Body of pancreas (tissue), 4 donors: ENCODE data around the gene RBM7. TPM values are rescaled to one million over a fixed set of nuclear protein-coding genes. Genes with fewer than 3 reads are reported as not detected.

Experiments
- ATAC-seq: fragments of 150-250 bp; one replicate; pipeline ENCODE4 v1.9.1; 2016
- DNase-seq, 4 donors: peaks; one replicate each; pipeline ENCODE4 v3.0.0-alpha.2; 2019
- H3K27ac ChIP-seq, 4 donors: fragments of 200-600 bp; sonication (generic); 1 replicate in 3 of 4; 2 replicates in 1 of 4; pipeline versions ENCODE4 v1.5.1 to v1.6.1; 2016 to 2019; ENCODE audit warnings: mild to moderate bottlenecking in 1 of 4, mixed read lengths in 1 of 4, moderate library complexity in 1 of 4
- H3K27me3 ChIP-seq, 2 donors: fragments of 200-600 bp; sonication (generic); one replicate each; pipeline ENCODE4 v1.6.0; 2016; ENCODE audit warnings: mild to moderate bottlenecking in 1 of 2
- H3K36me3 ChIP-seq, 2 donors: fragments of 200-600 bp; sonication (generic); replicated peaks in 1 of 2; 2 replicates each; pipeline ENCODE4 v1.5.1; 2016; ENCODE audit warnings: low read depth in 2 of 2; ENCODE audit not compliant: insufficient read depth in 1 of 2
- H3K4me1 ChIP-seq: fragments of 200-600 bp; sonication (generic); one replicate; pipeline ENCODE4 v1.6.0; 2016
- H3K4me3 ChIP-seq, 2 donors: fragments of 200-600 bp; sonication (generic); 1 replicate in 1 of 2; 2 replicates in 1 of 2; pipeline ENCODE4 v1.5.1; 2016 to 2019
- H3K9me3 ChIP-seq, 3 donors: fragments of 200-600 bp; sonication (generic); 1 replicate in 2 of 3; 2 replicates in 1 of 3; pipeline ENCODE4 v1.5.1; 2016
- CTCF ChIP-seq, 7 experiments: fragments of 450-650 bp in 4 of 7; fragments of 200-600 bp in 3 of 7; sonication (generic) in 3 of 7; IDR thresholded peaks; one replicate each; pipeline ENCODE4 v1.5.1; 2016 to 2019; ENCODE audit warnings: antibody characterized with exemption in 7 of 7
- POLR2A ChIP-seq, 3 donors: fragments of 450-650 bp; IDR thresholded peaks; one replicate each; pipeline ENCODE4 v1.6.1; 2016; ENCODE audit warnings: antibody characterized with exemption in 3 of 3, mild to moderate bottlenecking in 2 of 3
- WGBS, 2 donors: methylation state at CpG; one replicate each; pipeline ENCODE4 v1.1.5; 2017; 5-methylcytosine and 5-hydroxymethylcytosine counted together
- intact Hi-C: fragments of 100-400 bp; cut with DNase I; formaldehyde crosslinking; loops from one replicate; pipeline ENCODE4 v1.15.1; 2023
- total RNA-seq, 2 donors: library from RNA; depleted of rRNA; stranded (reverse); fragments of >200 nt; gene quantifications; one replicate each; pipeline ENCODE4 v1.1.0, GENCODE V29; 2016

The RBM7 gene
- total RNA-seq, 2 donors from 2014 or later: 7.6 to 9.6 TPM

- intact Hi-C loops: no loop called here
- Histone ChIP-seq H3K27me3 (no peaks in the 10 kb centered on the region), H3K9me3 (no peaks in the 10 kb centered on the region), H3K27ac (no peak overlapping the region), H3K4me1 (no peaks in the 10 kb centered on the region), H3K4me3 (no peak overlapping the region), H3K36me3 (no peaks in the 10 kb centered on the region)
- DNase-seq (no peak), ATAC-seq (no peak)
- no peak for TF ChIP-seq CTCF (IDR thresholded peaks at IDR 0.05)
- no peak for TF ChIP-seq POLR2A (IDR thresholded peaks at IDR 0.05)
- 48 to 59% methylated on average over 9 of the region's 9 CpGs for WGBS, 2 donors
Observed at GRCh38 chr11:114367244-114367957, 33.1 kb upstream of the RBM7 start.

GRCh38 chr11:114368918-114369680 lies 31.4 kb upstream of the RBM7 start:
- 43 to 45% methylated on average over 5 of the region's 5 CpGs for WGBS, 2 donors
- intact Hi-C loops: no loop called here

GRCh38 chr11:114375052-114375451 lies 25.4 kb upstream of the RBM7 start:
- DNase-seq (no peak), ATAC-seq (no peak)
- H3K9me3 ChIP-seq: no peaks in the 10 kb centered on the region
- no peak overlapping the region for H3K27ac ChIP-seq
- peaks cover 0 to 5% of the 10 kb centered on the region in 2 donors for H3K27me3 ChIP-seq
- WGBS, 2 donors: 85 to 86% methylated on average over 3 of the region's 3 CpGs
- no peaks in the 10 kb centered on the region for H3K4me1 ChIP-seq
- intact Hi-C loops: no loop called here
- no peak overlapping the region for H3K4me3 ChIP-seq
- TF ChIP-seq CTCF (IDR thresholded peaks at IDR 0.05) (no peak), POLR2A (IDR thresholded peaks at IDR 0.05) (no peak)
- no peaks in the 10 kb centered on the region for H3K36me3 ChIP-seq

More at GRCh38 chr11:114368918-114369680, 31.4 kb upstream of the RBM7 start:
- DNase-seq: peak in 1 of 4 donors; percentile 19
- no peak for TF ChIP-seq CTCF (IDR thresholded peaks at IDR 0.05)
- TF ChIP-seq POLR2A (IDR thresholded peaks at IDR 0.05): no peak
- H3K27ac ChIP-seq: no peak overlapping the region
- H3K4me1 ChIP-seq: no peaks in the 10 kb centered on the region
- no peaks in the 10 kb centered on the region for H3K27me3 ChIP-seq
- H3K4me3 ChIP-seq: no peak overlapping the region
- H3K36me3 ChIP-seq: no peaks in the 10 kb centered on the region
- no peak for ATAC-seq
- no peaks in the 10 kb centered on the region for H3K9me3 ChIP-seq

GRCh38 chr11:114377612-114378267 lies 22.7 kb upstream of the RBM7 start:
- intact Hi-C loops: no loop called here
- WGBS, 2 donors: 86 to 88% methylated on average over 7 of the region's 7 CpGs

More at GRCh38 chr11:114377612-114378267, 22.7 kb upstream of the RBM7 start:
- H3K27ac ChIP-seq: no peak overlapping the region
- no peak overlapping the region for H3K4me3 ChIP-seq
- no peaks in the 10 kb centered on the region for H3K4me1 ChIP-seq
- ATAC-seq (no peak), DNase-seq (no peak)
- H3K36me3 ChIP-seq: no peaks in the 10 kb centered on the region
- H3K27me3 ChIP-seq: peaks cover 0 to 5% of the 10 kb centered on the region in 2 donors
- no peaks in the 10 kb centered on the region for H3K9me3 ChIP-seq
- TF ChIP-seq CTCF (IDR thresholded peaks at IDR 0.05) (no peak), POLR2A (IDR thresholded peaks at IDR 0.05) (no peak)
